GM12878 (cell line): ENCODE measurements around the gene USP21. TPM values are rescaled to one million over a fixed set of nuclear protein-coding genes. Genes with fewer than 3 reads are reported as not detected.

Experiments
- ATF7 ChIP-seq: fragments of 450-650 bp; IDR thresholded peaks from 2 replicates; pipeline ENCODE4 v1.6.1; 2016; ENCODE audit warnings: low read depth, mild to moderate bottlenecking
- BMI1 ChIP-seq: fragments of 450-650 bp; IDR thresholded peaks from 2 replicates; pipeline ENCODE4 v1.6.1; 2016; ENCODE audit warnings: mild to moderate bottlenecking, moderate library complexity, borderline replicate concordance
- CBX3 ChIP-seq: fragments of 200-600 bp; sonication (generic); IDR thresholded peaks from 2 replicates; pipeline ENCODE4 v1.6.1; 2016; ENCODE audit warnings: low read depth, borderline replicate concordance
- CHD1 ChIP-seq: IDR thresholded peaks from 2 replicates; pipeline ENCODE4 v1.6.1; 2012; ENCODE audit warnings: low read depth, low read length, improper control_type of control experiment
- CREM ChIP-seq: IDR thresholded peaks from 2 replicates; pipeline ENCODE4 v1.6.1; 2014; ENCODE audit warnings: antibody characterized with exemption, low read depth
- EGR1 ChIP-seq, 2 experiments: IDR thresholded peaks; 1 replicate in 1 of 2; 2 replicates in 1 of 2; pipeline ENCODE4 v1.6.1; 2011 to 2012; ENCODE audit warnings: low read depth in 2 of 2, low read length in 2 of 2, borderline replicate concordance in 1 of 2, mild to moderate bottlenecking in 1 of 2, moderate library complexity in 1 of 2
- ELK1 ChIP-seq: IDR thresholded peaks from 2 replicates; pipeline ENCODE4 v1.6.1; 2012; ENCODE audit warnings: low read depth, low read length, improper control_type of control experiment
- EZH2 ChIP-seq: IDR thresholded peaks from 2 replicates; pipeline ENCODE4 v1.6.1; 2012; ENCODE audit warnings: low read depth, mild to moderate bottlenecking, control low read depth, inconsistent platforms, low read length, borderline replicate concordance; ENCODE audit not compliant: control insufficient read depth
- HSF1 ChIP-seq: fragments of 150-350 bp; IDR thresholded peaks from 2 replicates; pipeline ENCODE4 v1.6.1; 2014; ENCODE audit warnings: mild to moderate bottlenecking, low read depth, low read length
- KDM1A ChIP-seq: fragments of 200-600 bp; sonication (generic); IDR thresholded peaks from 2 replicates; pipeline ENCODE4 v1.6.1; 2016; ENCODE audit warnings: borderline replicate concordance
- NFIC ChIP-seq: IDR thresholded peaks from 2 replicates; pipeline ENCODE4 v1.6.1; 2012; ENCODE audit warnings: low read depth, mild to moderate bottlenecking, inconsistent platforms, low read length, moderate library complexity
- NFYB ChIP-seq: IDR thresholded peaks from 2 replicates; pipeline ENCODE4 v1.6.1; 2011; ENCODE audit warnings: low read depth, mild to moderate bottlenecking, low read length, improper control_type of control experiment, moderate library complexity; ENCODE audit not compliant: insufficient read depth
- NR2C1 ChIP-seq: fragments of 450-650 bp; IDR thresholded peaks from 2 replicates; pipeline ENCODE4 v1.6.1; 2017; ENCODE audit warnings: antibody characterized with exemption, mild to moderate bottlenecking, moderate library complexity
- PAX8 ChIP-seq: fragments of 450-650 bp; IDR thresholded peaks from 2 replicates; pipeline ENCODE4 v1.6.1; 2017; ENCODE audit warnings: mild to moderate bottlenecking, moderate library complexity
- REST ChIP-seq: IDR thresholded peaks from 2 replicates; pipeline ENCODE4 v1.6.1; 2012; ENCODE audit warnings: mild to moderate bottlenecking, low read depth, low read length
- SP1 ChIP-seq: IDR thresholded peaks from one replicate; pipeline ENCODE4 v1.6.1; 2011; ENCODE audit warnings: low read depth, low read length
- SPI1 ChIP-seq: IDR thresholded peaks from 2 replicates; pipeline ENCODE4 v1.6.1; 2011; ENCODE audit warnings: low read depth, mild to moderate bottlenecking, low read length, moderate library complexity, borderline replicate concordance; ENCODE audit not compliant: insufficient read depth
- SUPT20H ChIP-seq: IDR thresholded peaks from 2 replicates; pipeline ENCODE4 v1.6.1; 2011; ENCODE audit warnings: low read depth, mild to moderate bottlenecking, low read length, moderate library complexity, borderline replicate concordance; ENCODE audit not compliant: control insufficient read depth
- SUZ12 ChIP-seq: fragments of 200-600 bp; sonication (generic); IDR thresholded peaks from one replicate; pipeline ENCODE4 v1.6.1; 2018; ENCODE audit warnings: antibody characterized with exemption, mild to moderate bottlenecking; ENCODE audit not compliant: unreplicated experiment
- TCF3 ChIP-seq: IDR thresholded peaks from 2 replicates; pipeline ENCODE4 v1.6.1; 2012; ENCODE audit warnings: low read depth, mild to moderate bottlenecking, low read length, borderline replicate concordance; ENCODE audit not compliant: insufficient read depth
- YBX1 ChIP-seq: fragments of 450-650 bp; IDR thresholded peaks from 2 replicates; pipeline ENCODE4 v1.6.1; 2016; ENCODE audit warnings: antibody characterized with exemption
- ZZZ3 ChIP-seq: IDR thresholded peaks from 2 replicates; pipeline ENCODE4 v1.6.1; 2011; ENCODE audit warnings: low read depth; ENCODE audit not compliant: control insufficient read depth, insufficient read length
- polyA plus RNA-seq, 11 experiments: library from polyadenylated mRNA; depleted of rRNA in 4 of 11; unstranded in 6 of 11; stranded (reverse) in 5 of 11; fragments of >200 nt; fragmentation: Nextera tagmentation in 4 of 11; fragmentation: Illumina TruSeq in 1 of 11; extraction: Ambion mirVana in 4 of 11; extraction: Trizol in 1 of 11; gene quantifications; 1 replicate in 1 of 11; 2 replicates in 10 of 11; pipeline versions ENCODE4 v1.2.1 to v1.2.3, GENCODE V29; 2011 to 2016; ENCODE audit warnings: inconsistent platforms in 2 of 11, missing spikeins in 2 of 11, low read depth in 1 of 11
- total RNA-seq, 4 experiments: library from RNA; depleted of rRNA in 3 of 4; stranded (reverse); fragments of >200 nt in 3 of 4; fragmentation: Illumina TruSeq in 1 of 4; extraction: Trizol in 1 of 4; gene quantifications; 2 replicates each; pipeline versions ENCODE4 v1.2.1 to v1.2.3, GENCODE V29; 2013 to 2021
- TF ChIP-seq, protein P1 (sequence below): fragments of 450-650 bp; IDR thresholded peaks from 2 replicates; pipeline ENCODE4 v1.6.1; 2014; ENCODE audit warnings: mild to moderate bottlenecking

USP21 gene
- total and polyA plus RNA-seq, 10 of the 15 experiments (the other 5 are each of a cell fraction or from before 2014, with no cell fraction given) = 3.2 to 28.6 (median 16.6) TPM

DNA sequence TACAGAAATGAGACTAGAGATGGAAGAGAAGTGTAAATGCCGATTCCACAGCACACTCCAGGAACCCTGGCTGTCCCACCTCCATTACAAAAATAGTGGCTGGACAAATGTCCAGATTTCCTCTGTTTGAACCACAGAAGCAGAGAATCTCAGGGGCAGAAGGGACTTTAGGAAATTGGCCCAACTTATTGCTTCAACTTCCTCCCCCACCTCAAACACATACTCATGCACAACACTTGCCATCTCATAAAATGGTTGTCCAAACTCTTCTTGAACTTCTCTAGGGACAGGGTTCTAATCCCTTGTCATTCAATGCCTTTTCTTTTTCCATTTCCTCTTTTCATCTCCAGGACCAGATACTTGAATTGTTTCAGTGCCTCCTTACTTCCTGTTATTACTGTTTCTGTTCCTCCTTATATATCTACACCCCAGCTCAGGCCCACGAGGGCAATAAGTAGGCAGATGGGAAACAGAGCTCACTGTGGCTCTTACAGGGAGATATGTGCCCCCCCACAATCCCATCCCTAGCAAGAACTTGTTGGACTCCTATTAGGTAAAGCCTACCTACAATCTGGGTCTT, 26.5 kb downstream of the USP21 start (continued):
- TF ChIP-seq EZH2 (no peak), BMI1 (no peak), NR2C1 (no peak), TCF3 (no peak), HSF1 (no peak), CBX3 (no peak), PAX8 (no peak), REST (no peak), YBX1 (no peak), NFYB (no peak), ELK1 (no peak), NFIC (peak; percentile 67; the same call in 1 of the 2 replicates), EGR1 (IDR thresholded peaks at IDR 0.05; ENCODE audit: borderline replicate concordance in 1 of 2, low read depth in 2 of 2, low read length in 2 of 2) (no peak), SUPT20H (no peak), SUZ12 (no peak), ATF7 (no peak), KDM1A (no peak), ZZZ3 (no peak), CHD1 (no peak), SPI1 (peak; percentile 94), SP1 (no peak), CREM (no peak)
- TF ChIP-seq, protein P1, sequence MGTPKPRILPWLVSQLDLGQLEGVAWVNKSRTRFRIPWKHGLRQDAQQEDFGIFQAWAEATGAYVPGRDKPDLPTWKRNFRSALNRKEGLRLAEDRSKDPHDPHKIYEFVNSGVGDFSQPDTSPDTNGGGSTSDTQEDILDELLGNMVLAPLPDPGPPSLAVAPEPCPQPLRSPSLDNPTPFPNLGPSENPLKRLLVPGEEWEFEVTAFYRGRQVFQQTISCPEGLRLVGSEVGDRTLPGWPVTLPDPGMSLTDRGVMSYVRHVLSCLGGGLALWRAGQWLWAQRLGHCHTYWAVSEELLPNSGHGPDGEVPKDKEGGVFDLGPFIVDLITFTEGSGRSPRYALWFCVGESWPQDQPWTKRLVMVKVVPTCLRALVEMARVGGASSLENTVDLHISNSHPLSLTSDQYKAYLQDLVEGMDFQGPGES = no peak
